Lower lobe of right lung (tissue), 2 donors: ENCODE data around the gene GTF3C2. TPM values are rescaled to one million over a fixed set of nuclear protein-coding genes. Genes with fewer than 3 reads are reported as not detected.
"Not testable (repeated sequence)": the region's sequence is repeated elsewhere in the genome, so short reads cannot be mapped to it uniquely, and the experiment has no call there.

Experiments used
- ATAC-seq, 2 donors: fragments of 200-7000 bp; cut with Tn5 transposase; one replicate each; pipeline ENCODE4 v1.9.1; 2020 to 2022; ENCODE audit warnings: mild to moderate bottlenecking in 2 of 2, moderate library complexity in 2 of 2
- DNase-seq: peaks from one replicate; pipeline ENCODE4 v3.0.0-alpha.2; 2020
- H3K27ac ChIP-seq: fragments of 200-600 bp; one replicate; pipeline ENCODE4 v1.8.0; 2022
- H3K27me3 ChIP-seq: fragments of 200-600 bp; one replicate; pipeline ENCODE4 v1.8.0; 2022; ENCODE audit warnings: low read depth
- H3K36me3 ChIP-seq: fragments of 200-600 bp; one replicate; pipeline ENCODE4 v1.8.0; 2022; ENCODE audit warnings: mild to moderate bottlenecking
- H3K4me1 ChIP-seq: fragments of 200-600 bp; one replicate; pipeline ENCODE4 v1.8.0; 2022
- H3K4me3 ChIP-seq: fragments of 200-600 bp; one replicate; pipeline ENCODE4 v1.8.0; 2022; ENCODE audit warnings: mild to moderate bottlenecking
- H3K9me3 ChIP-seq: fragments of 200-600 bp; one replicate; pipeline ENCODE4 v1.8.0; 2022
- intact Hi-C: fragments of 100-400 bp; cut with DNase I; formaldehyde crosslinking; loops from one replicate; pipeline ENCODE4 v1.11.0; 2022
- total RNA-seq: library from RNA; stranded (reverse); fragmentation: NEBNext Ultra II Directional; extraction: Animal tissue kit (Norgen Biotek cat#: 25700); gene quantifications from one replicate; pipeline ENCODE4 v1.2.1, GENCODE V29; 2021
- TF ChIP-seq, protein P1 (sequence below): fragments of 200-600 bp; IDR thresholded peaks from one replicate; pipeline ENCODE4 v1.8.0; 2022; ENCODE audit warnings: antibody characterized with exemption, mild to moderate bottlenecking
- donor health status: DM: no; HTN: yes; CAD: no; lungs with severe emphysema.

The GTF3C2 gene
- total RNA-seq, 1 donor from 2014 or later: 56.4 TPM

- DNase-seq (no peak), ATAC-seq (no peak)
- H3K4me1 ChIP-seq: peaks cover 19% of the 10 kb centered on the region
- H3K36me3 ChIP-seq: peaks cover 8% of the 10 kb centered on the region
- no peak overlapping the region for H3K4me3 ChIP-seq
- H3K27me3 ChIP-seq: peaks cover 42% of the 10 kb centered on the region
- H3K27ac ChIP-seq: no peak overlapping the region
- H3K9me3 ChIP-seq: no peaks in the 10 kb centered on the region
- intact Hi-C loops: no loop called here
- TF ChIP-seq, protein P1, sequence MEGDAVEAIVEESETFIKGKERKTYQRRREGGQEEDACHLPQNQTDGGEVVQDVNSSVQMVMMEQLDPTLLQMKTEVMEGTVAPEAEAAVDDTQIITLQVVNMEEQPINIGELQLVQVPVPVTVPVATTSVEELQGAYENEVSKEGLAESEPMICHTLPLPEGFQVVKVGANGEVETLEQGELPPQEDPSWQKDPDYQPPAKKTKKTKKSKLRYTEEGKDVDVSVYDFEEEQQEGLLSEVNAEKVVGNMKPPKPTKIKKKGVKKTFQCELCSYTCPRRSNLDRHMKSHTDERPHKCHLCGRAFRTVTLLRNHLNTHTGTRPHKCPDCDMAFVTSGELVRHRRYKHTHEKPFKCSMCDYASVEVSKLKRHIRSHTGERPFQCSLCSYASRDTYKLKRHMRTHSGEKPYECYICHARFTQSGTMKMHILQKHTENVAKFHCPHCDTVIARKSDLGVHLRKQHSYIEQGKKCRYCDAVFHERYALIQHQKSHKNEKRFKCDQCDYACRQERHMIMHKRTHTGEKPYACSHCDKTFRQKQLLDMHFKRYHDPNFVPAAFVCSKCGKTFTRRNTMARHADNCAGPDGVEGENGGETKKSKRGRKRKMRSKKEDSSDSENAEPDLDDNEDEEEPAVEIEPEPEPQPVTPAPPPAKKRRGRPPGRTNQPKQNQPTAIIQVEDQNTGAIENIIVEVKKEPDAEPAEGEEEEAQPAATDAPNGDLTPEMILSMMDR: no peak
Measured at GRCh38 chr2:27305516-27305915, 51.0 kb downstream of the GTF3C2 start.

DNA sequence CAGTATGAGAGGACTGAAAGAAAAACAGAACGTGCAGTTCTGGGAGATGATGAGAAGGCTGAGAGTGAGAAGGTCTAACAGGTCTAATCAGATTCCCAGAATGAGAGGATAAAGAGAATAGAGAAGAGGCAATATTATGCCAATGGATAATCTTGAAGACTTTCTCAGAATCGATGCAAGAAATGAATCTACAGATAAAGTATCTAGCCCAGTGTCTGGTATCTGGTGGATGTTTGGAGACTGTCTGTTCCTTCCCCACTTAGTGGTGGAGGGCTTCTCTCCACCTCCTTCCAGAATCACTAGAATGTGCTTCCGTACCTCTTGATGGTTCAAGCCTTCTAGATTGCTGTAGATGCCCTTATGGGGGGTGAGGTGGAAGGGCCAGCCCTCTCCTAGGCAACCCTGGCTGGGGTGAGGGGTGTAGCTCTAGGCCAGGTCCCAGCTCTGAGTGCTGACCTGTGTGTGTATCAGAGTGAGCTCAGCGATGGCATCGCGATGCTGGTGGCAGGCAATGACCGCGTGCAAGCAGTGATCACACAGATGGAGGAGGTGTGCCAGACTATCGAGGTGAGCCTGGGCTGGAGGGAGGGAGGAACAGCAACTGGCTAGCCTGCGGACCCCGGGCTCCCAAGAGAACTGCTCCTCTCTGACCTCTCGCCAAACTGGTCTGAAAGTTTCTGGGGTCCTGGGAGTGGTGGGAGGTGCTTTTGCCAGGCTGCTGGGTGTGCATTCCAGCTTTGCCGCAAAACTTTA, 51.9 kb downstream of the GTF3C2 start:
- Histone ChIP-seq H3K27ac (no peak overlapping the region), H3K36me3 (peaks cover 5% of the 10 kb centered on the region), H3K4me3 (no peak overlapping the region), H3K9me3 (no peaks in the 10 kb centered on the region), H3K27me3 (peaks cover 42% of the 10 kb centered on the region), H3K4me1 (peaks cover 19% of the 10 kb centered on the region)
- DNase-seq: no peak
- no peak for ATAC-seq
- intact Hi-C loops: no loop called here
- TF ChIP-seq, protein P1: no peak

DNA sequence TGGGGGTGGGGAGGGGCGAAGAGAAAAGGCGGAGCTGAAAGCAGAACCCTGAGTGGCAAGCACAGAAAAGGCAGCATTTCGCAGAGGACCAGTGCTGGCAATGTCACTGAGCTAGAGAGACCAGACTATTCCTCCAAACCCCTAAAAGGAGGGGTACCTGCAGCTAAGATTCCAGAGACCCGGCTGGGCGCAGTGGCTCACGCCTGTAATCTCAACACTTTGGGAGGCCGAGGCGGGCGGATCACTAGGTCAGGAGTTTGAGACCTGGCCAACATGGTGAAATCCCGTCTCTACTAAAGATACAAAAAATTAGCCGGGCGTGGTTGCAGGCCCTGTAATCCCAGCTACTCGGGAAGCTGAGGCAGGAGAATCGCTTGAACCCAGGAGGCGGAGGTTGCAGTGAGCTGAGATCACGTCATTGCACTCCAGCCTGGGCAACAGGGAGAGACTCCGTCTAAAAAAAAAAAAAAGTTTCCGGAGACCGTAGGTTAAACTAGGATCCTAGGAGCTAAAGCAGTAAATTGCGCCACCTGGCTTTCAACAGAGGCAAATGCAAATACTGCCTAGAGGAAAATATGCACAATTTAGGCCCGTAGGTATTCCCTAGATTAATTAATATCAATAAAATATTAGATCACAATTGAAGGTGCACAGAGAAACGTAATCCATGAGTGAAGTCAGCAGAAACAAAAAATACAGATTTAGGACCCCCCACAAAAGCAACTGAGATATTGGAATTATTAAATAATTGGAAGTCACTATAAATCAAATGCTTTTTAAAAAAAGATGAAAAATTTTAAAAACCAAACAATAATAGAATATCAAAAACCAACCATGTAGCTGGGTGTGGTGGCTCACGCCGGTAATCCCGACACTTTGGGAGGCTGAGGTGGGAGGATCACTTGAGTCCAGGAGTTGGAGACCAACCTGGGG, 53.2 kb downstream of the GTF3C2 start:
- H3K27ac ChIP-seq: peak overlapping the region; percentile 55
- intact Hi-C loops: no loop called here
- peak overlapping the region; percentile 51 for H3K4me3 ChIP-seq
- peaks cover 35% of the 10 kb centered on the region for H3K27me3 ChIP-seq
- no peaks in the 10 kb centered on the region for H3K9me3 ChIP-seq
- DNase-seq: no peak
- H3K4me1 ChIP-seq: peaks cover 19% of the 10 kb centered on the region
- TF ChIP-seq, protein P1: peak; percentile 88
- ATAC-seq: peak; percentile 74 to 83
- no peaks in the 10 kb centered on the region for H3K36me3 ChIP-seq

GRCh38 chr2:27300606-27301005, 56.0 kb downstream of the GTF3C2 start:
- H3K4me1 ChIP-seq, intact Hi-C loops, H3K9me3 ChIP-seq, H3K27me3 ChIP-seq, H3K36me3 ChIP-seq, ATAC-seq, H3K27ac ChIP-seq, H3K4me3 ChIP-seq, DNase-seq: not testable (repeated sequence)

DNA sequence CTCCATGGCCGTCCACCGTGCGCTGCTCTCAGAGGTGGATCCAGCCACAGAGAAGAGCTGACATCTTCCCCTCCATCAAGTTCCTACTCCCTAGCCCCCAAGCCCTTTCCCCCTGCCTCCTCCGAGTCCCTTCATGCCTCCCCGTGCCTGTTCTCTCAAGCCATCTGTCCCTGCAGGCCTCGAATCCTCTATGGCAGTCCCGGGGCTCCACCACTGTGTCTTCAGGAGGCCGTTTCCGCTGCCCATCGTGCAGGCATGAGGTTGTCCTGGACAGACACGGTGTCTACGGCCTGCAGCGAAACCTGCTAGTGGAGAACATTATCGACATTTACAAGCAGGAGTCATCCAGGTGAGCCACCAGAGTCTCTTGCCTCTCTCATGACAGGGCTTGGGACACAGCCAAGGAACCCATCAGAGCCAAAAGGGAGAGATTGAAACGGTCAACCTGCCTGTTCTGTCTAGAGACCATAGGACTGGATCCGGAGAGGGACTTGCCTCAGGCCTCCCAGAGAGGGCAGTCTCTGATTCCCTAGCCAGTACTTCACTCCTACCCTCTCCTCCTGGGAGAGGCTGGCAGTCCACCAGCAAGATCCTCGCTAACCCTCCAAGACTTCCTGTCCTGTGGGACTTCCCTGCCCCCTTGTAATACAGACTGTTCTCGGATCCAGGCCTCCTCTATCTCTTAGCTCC, 58.0 kb downstream of the GTF3C2 start:
- peaks cover 9% of the 10 kb centered on the region for H3K4me1 ChIP-seq
- no peaks in the 10 kb centered on the region for H3K9me3 ChIP-seq
- TF ChIP-seq, protein P1: no peak
- no peaks in the 10 kb centered on the region for H3K36me3 ChIP-seq
- peaks cover 5% of the 10 kb centered on the region for H3K27me3 ChIP-seq
- peak; percentile 16 to 53 for ATAC-seq
- intact Hi-C loops: no loop called here
- no peak overlapping the region for H3K4me3 ChIP-seq
- no peak overlapping the region for H3K27ac ChIP-seq
- no peak for DNase-seq
